HepG2 (cell line): Measurements from ENCODE around the gene NDUFB11. TPM values are rescaled to one million over a fixed set of nuclear protein-coding genes. Genes with fewer than 3 reads are reported as not detected.

Experiments used
- ATF7-NPFF ChIP-seq: sonication (generic); formaldehyde crosslinking; IDR thresholded peaks from 2 replicates; pipeline ENCODE4 v1.8.1; 2023; ENCODE audit warnings: mild to moderate bottlenecking, low read depth, missing genetic modification reagents, moderate library complexity
- ATM ChIP-seq: fragments of 450-650 bp; IDR thresholded peaks from 2 replicates; pipeline ENCODE4 v1.7.1; 2017; ENCODE audit warnings: mild to moderate bottlenecking, borderline replicate concordance
- DMAP1 ChIP-seq: IDR thresholded peaks from 2 replicates; pipeline ENCODE4 v1.6.1; 2016
- DPF2 ChIP-seq: sonication (generic); formaldehyde crosslinking; IDR thresholded peaks from 2 replicates; pipeline ENCODE4 v1.4.0; 2020; ENCODE audit warnings: mild to moderate bottlenecking, low read depth, missing genetic modification reagents, borderline replicate concordance
- EED ChIP-seq: sonication (generic); formaldehyde crosslinking; IDR thresholded peaks from 2 replicates; pipeline ENCODE4 v1.5.0; 2020; ENCODE audit warnings: mild to moderate bottlenecking, missing genetic modification reagents
- HHEX ChIP-seq: IDR thresholded peaks from 2 replicates; pipeline ENCODE4 v1.6.1; 2016; ENCODE audit warnings: control low read depth
- HMG20A ChIP-seq: IDR thresholded peaks from 2 replicates; pipeline ENCODE4 v1.6.1; 2016; ENCODE audit warnings: borderline replicate concordance
- MED1 ChIP-seq: sonication (generic); formaldehyde crosslinking; IDR thresholded peaks from 2 replicates; pipeline ENCODE4 v1.4.0; 2020; ENCODE audit warnings: missing genetic modification reagents
- NCOR1 ChIP-seq: fragments of 200-600 bp; sonication (generic); IDR thresholded peaks from 2 replicates; pipeline ENCODE4 v1.7.0; 2017; ENCODE audit warnings: antibody characterized with exemption, low read length, borderline replicate concordance
- RFXAP ChIP-seq: sonication (generic); formaldehyde crosslinking; IDR thresholded peaks from 2 replicates; pipeline ENCODE4 v1.4.0; 2020; ENCODE audit warnings: missing genetic modification reagents, borderline replicate concordance
- SIN3A ChIP-seq: IDR thresholded peaks from 2 replicates; pipeline ENCODE4 v1.6.1; 2011; ENCODE audit warnings: low read depth, mild to moderate bottlenecking, control low read depth, low read length, borderline replicate concordance
- SP2 ChIP-seq: sonication (generic); formaldehyde crosslinking; IDR thresholded peaks from 2 replicates; pipeline ENCODE4 v1.5.1; 2020; ENCODE audit warnings: mild to moderate bottlenecking, missing genetic modification reagents
- TCF7L2 ChIP-seq: IDR thresholded peaks from 2 replicates; pipeline ENCODE4 v1.6.1; 2011; ENCODE audit warnings: mild to moderate bottlenecking, low read depth, low read length, moderate library complexity
- THAP11 ChIP-seq: IDR thresholded peaks from 2 replicates; pipeline ENCODE4 v1.6.1; 2016; ENCODE audit warnings: missing biosample characterization, missing genetic modification reagents
- ZBTB20 ChIP-seq: sonication (generic); formaldehyde crosslinking; IDR thresholded peaks from 2 replicates; pipeline ENCODE4 v1.8.1; 2023; ENCODE audit warnings: missing genetic modification reagents, low read depth, mild to moderate bottlenecking, borderline replicate concordance
- ZFP1 ChIP-seq: IDR thresholded peaks from 2 replicates; pipeline ENCODE4 v1.6.1; 2016
- ZFP36L1 ChIP-seq: sonication (generic); formaldehyde crosslinking; IDR thresholded peaks from 2 replicates; pipeline ENCODE4 v1.8.0; 2022; ENCODE audit warnings: mild to moderate bottlenecking, missing genetic modification reagents, moderate library complexity
- ZFP82 ChIP-seq: sonication (generic); formaldehyde crosslinking; IDR thresholded peaks from 2 replicates; pipeline ENCODE4 v1.5.1; 2020; ENCODE audit warnings: mild to moderate bottlenecking, missing genetic modification reagents, borderline replicate concordance
- ZNF333 ChIP-seq: sonication (generic); formaldehyde crosslinking; IDR thresholded peaks from 2 replicates; pipeline ENCODE4 v1.4.0; 2020; ENCODE audit warnings: mild to moderate bottlenecking, missing genetic modification reagents, borderline replicate concordance
- ZNF343 ChIP-seq: sonication (generic); formaldehyde crosslinking; IDR thresholded peaks from 2 replicates; pipeline ENCODE4 v1.4.0; 2020; ENCODE audit warnings: mild to moderate bottlenecking, missing genetic modification reagents
- ZNF451 ChIP-seq: sonication (generic); formaldehyde crosslinking; IDR thresholded peaks from 2 replicates; pipeline ENCODE4 v1.5.0; 2020; ENCODE audit warnings: mild to moderate bottlenecking, missing genetic modification reagents
- ZNF569 ChIP-seq: sonication (generic); formaldehyde crosslinking; IDR thresholded peaks from 2 replicates; pipeline ENCODE4 v1.5.0; 2020; ENCODE audit warnings: mild to moderate bottlenecking, missing genetic modification reagents, moderate library complexity, borderline replicate concordance
- ZNF607 ChIP-seq: sonication (generic); formaldehyde crosslinking; IDR thresholded peaks from 2 replicates; pipeline ENCODE4 v1.5.1; 2020; ENCODE audit warnings: missing genetic modification reagents, mild to moderate bottlenecking, borderline replicate concordance
- ZNF891 ChIP-seq: sonication (generic); formaldehyde crosslinking; IDR thresholded peaks from 2 replicates; pipeline ENCODE4 v1.5.0; 2020; ENCODE audit warnings: mild to moderate bottlenecking, missing genetic modification reagents
- polyA plus RNA-seq, 8 experiments: library from polyadenylated mRNA; depleted of rRNA in 3 of 8; stranded (reverse) in 7 of 8; unstranded in 1 of 8; fragments of >200 nt; fragmentation: Illumina TruSeq in 4 of 8; extraction: Trizol in 4 of 8; gene quantifications; 2 replicates each; pipeline versions ENCODE4 v1.2.1 to v1.2.3, GENCODE V29; 2011 to 2016; ENCODE audit warnings: low read depth in 4 of 8, missing spikeins in 1 of 8, mixed read lengths in 1 of 8; ENCODE audit not compliant: insufficient read depth in 1 of 8
- total RNA-seq, 5 experiments: library from RNA; depleted of rRNA; stranded (reverse); fragments of >200 nt; fragmentation: Illumina TruSeq; extraction: Trizol; gene quantifications; 2 replicates each; pipeline ENCODE4 v1.2.3, GENCODE V29; 2016; ENCODE audit warnings: low read depth in 1 of 5
- TF ChIP-seq, protein P1 (sequence below): sonication (generic); formaldehyde crosslinking; conservative IDR thresholded peaks from 2 replicates; pipeline ENCODE4 v1.5.0; 2020; ENCODE audit warnings: missing genetic modification reagents
- TF ChIP-seq, protein P2 (sequence below): sonication (generic); formaldehyde crosslinking; IDR thresholded peaks from 2 replicates; pipeline ENCODE4 v1.4.0; 2020; ENCODE audit warnings: mild to moderate bottlenecking, low read depth, missing genetic modification reagents
- TF ChIP-seq, protein P3 (sequence below): sonication (generic); formaldehyde crosslinking; IDR thresholded peaks from 2 replicates; pipeline ENCODE4 v1.5.1; 2020; ENCODE audit warnings: mild to moderate bottlenecking, missing genetic modification reagents, moderate library complexity

Gene NDUFB11
- total and polyA plus RNA-seq, 2 of the 13 experiments (the other 11 are each of a cell fraction or from before 2014, with no cell fraction given), result 46.6 to 100 TPM

DNA sequence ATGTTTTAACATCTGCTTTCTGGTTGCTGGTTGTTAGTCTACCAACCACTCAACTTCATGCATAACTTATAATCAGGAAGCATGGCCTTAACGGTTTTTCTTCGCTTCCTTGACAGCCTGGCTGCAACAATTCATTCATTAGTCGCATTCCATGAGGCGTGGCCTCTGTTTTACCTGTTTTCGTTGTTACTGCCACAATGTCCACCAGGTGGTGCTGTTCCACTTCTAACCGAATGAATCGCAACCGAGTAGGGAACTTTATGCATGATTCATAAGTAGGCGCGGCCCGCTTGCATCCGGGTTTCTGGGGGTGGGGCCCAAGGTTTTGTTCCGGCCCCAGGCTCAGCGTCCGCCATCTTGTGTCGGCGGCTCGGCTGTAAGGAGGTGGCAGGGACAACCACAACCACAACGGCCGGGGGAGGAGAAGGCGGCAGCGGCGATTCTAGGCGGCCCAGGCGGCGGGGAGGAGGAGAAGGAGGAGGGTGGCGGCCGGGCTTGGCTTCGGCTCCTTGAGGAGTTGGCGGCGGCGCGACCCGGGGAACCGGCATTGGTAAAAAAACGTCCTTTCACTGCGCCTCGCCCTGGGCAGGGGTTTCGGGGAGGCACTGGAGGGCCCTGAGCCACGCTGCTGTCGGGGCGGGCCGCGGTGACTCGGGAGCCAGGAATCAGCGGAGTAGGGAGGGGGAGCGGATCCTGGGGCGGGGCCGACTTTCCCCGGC lies 49.1 kb upstream of the NDUFB11 start, which contains the start of gene UBA1 (continued):
- TF ChIP-seq EED (CRISPR knock-in tag) (no peak), ATF7-NPFF (CRISPR knock-in tag) (no peak), HHEX (CRISPR knock-in tag) (no peak), ZFP1 (CRISPR knock-in tag) (no peak), ZFP82 (CRISPR knock-in tag) (no peak), ZNF451 (CRISPR knock-in tag) (no peak), ZNF569 (no peak), SIN3A (peak; percentile 23; the same call in 1 of the 2 replicates), ATM (no peak), HMG20A (CRISPR knock-in tag) (no peak), TCF7L2 (no peak), NCOR1 (no peak), THAP11 (CRISPR knock-in tag) (peak; percentile 70), DPF2 (no peak), DMAP1 (CRISPR knock-in tag) (no peak), SP2 (CRISPR knock-in tag) (no peak), ZNF333 (no peak), ZNF343 (CRISPR knock-in tag) (no peak), ZNF891 (CRISPR knock-in tag) (no peak), MED1 (CRISPR knock-in tag) (no peak), ZNF607 (CRISPR knock-in tag) (no peak), ZBTB20 (CRISPR knock-in tag) (peak; percentile 55; the same call in 1 of the 2 replicates), ZFP36L1 (CRISPR knock-in tag) (no peak), RFXAP (CRISPR knock-in tag) (peak; percentile 22; the same call in 1 of the 2 replicates)
- TF ChIP-seq, protein P1, sequence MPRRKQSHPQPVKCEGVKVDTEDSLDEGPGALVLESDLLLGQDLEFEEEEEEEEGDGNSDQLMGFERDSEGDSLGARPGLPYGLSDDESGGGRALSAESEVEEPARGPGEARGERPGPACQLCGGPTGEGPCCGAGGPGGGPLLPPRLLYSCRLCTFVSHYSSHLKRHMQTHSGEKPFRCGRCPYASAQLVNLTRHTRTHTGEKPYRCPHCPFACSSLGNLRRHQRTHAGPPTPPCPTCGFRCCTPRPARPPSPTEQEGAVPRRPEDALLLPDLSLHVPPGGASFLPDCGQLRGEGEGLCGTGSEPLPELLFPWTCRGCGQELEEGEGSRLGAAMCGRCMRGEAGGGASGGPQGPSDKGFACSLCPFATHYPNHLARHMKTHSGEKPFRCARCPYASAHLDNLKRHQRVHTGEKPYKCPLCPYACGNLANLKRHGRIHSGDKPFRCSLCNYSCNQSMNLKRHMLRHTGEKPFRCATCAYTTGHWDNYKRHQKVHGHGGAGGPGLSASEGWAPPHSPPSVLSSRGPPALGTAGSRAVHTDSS (CRISPR knock-in tag), result no peak
- TF ChIP-seq, protein P2, sequence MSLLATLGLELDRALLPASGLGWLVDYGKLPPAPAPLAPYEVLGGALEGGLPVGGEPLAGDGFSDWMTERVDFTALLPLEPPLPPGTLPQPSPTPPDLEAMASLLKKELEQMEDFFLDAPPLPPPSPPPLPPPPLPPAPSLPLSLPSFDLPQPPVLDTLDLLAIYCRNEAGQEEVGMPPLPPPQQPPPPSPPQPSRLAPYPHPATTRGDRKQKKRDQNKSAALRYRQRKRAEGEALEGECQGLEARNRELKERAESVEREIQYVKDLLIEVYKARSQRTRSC, result no peak
- TF ChIP-seq, protein P3, sequence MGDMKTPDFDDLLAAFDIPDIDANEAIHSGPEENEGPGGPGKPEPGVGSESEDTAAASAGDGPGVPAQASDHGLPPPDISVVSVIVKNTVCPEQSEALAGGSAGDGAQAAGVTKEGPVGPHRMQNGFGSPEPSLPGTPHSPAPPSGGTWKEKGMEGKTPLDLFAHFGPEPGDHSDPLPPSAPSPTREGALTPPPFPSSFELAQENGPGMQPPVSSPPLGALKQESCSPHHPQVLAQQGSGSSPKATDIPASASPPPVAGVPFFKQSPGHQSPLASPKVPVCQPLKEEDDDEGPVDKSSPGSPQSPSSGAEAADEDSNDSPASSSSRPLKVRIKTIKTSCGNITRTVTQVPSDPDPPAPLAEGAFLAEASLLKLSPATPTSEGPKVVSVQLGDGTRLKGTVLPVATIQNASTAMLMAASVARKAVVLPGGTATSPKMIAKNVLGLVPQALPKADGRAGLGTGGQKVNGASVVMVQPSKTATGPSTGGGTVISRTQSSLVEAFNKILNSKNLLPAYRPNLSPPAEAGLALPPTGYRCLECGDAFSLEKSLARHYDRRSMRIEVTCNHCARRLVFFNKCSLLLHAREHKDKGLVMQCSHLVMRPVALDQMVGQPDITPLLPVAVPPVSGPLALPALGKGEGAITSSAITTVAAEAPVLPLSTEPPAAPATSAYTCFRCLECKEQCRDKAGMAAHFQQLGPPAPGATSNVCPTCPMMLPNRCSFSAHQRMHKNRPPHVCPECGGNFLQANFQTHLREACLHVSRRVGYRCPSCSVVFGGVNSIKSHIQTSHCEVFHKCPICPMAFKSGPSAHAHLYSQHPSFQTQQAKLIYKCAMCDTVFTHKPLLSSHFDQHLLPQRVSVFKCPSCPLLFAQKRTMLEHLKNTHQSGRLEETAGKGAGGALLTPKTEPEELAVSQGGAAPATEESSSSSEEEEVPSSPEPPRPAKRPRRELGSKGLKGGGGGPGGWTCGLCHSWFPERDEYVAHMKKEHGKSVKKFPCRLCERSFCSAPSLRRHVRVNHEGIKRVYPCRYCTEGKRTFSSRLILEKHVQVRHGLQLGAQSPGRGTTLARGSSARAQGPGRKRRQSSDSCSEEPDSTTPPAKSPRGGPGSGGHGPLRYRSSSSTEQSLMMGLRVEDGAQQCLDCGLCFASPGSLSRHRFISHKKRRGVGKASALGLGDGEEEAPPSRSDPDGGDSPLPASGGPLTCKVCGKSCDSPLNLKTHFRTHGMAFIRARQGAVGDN (CRISPR knock-in tag), result peak; percentile 76
